DOHH2 (cell line): ENCODE measurements around the gene B4GAT1.

ENCODE experiments used
- CTCF ChIP-seq: fragments of 200-600 bp; sonication (generic); IDR thresholded peaks from one replicate; pipeline ENCODE4 v1.5.1; 2014; ENCODE audit warnings: antibody characterized with exemption, mild to moderate bottlenecking, low read depth, low read length; ENCODE audit not compliant: poor library complexity, severe bottlenecking
- EZH2phosphoT487 ChIP-seq: fragments of 200-600 bp; sonication (generic); IDR thresholded peaks from 2 replicates; pipeline ENCODE4 v1.6.1; 2017; ENCODE audit warnings: borderline replicate concordance, mild to moderate bottlenecking, antibody characterized with exemption, low read length, moderate library complexity, mixed read lengths

- TF ChIP-seq CTCF (no peak), EZH2phosphoT487 (no peak)
Observed at GRCh38 chr11:66325263-66325671, 22.2 kb downstream of the B4GAT1 start.
